Keratinocyte (primary cell): ENCODE results near the gene TYW1.
"Not testable (repeated sequence)": the region's sequence is repeated elsewhere in the genome, so short reads cannot be mapped to it uniquely, and the experiment has no call there.

ENCODE experiments used
- CTCF ChIP-seq, 3 experiments: IDR thresholded peaks in 1 of 3; conservative IDR thresholded peaks in 1 of 3; optimal IDR thresholded peaks in 1 of 3; 2 replicates in 2 of 3; 3 replicates in 1 of 3; pipeline versions ENCODE3 to v1.5.1; 2011; ENCODE audit warnings: low read length in 3 of 3, mild to moderate bottlenecking in 3 of 3, moderate library complexity in 2 of 3, control low read depth in 1 of 3, inconsistent platforms in 1 of 3; ENCODE audit not compliant: insufficient read depth in 2 of 3; ENCODE audit errors: extremely low read depth in 1 of 3
- EZH2 ChIP-seq: IDR thresholded peaks from one replicate; pipeline ENCODE4 v1.6.1; 2012; ENCODE audit warnings: inconsistent platforms, mild to moderate bottlenecking, low read length, moderate library complexity

- not testable (repeated sequence) for TF ChIP-seq EZH2; CTCF (optimal IDR thresholded peaks at IDR 0.05 in 1 of 3, IDR thresholded peaks at IDR 0.05 in 1 of 3, conservative IDR thresholded peaks at IDR 0.05 in 1 of 3; ENCODE audit: extremely low read depth in 1 of 3, insufficient read depth in 2 of 3, low read length in 3 of 3)
Observed at GRCh38 chr7:67061321-67061720, 64.7 kb downstream of the TYW1 start.
